Heart left ventricle (tissue), 13 donors: Measurements from ENCODE around the gene CDK19.

Experiments used
- POLR2A ChIP-seq, 2 donors: fragments of 450-650 bp; IDR thresholded peaks; one replicate each; pipeline ENCODE4 v1.6.1; 2017; ENCODE audit warnings: antibody characterized with exemption in 2 of 2, mild to moderate bottlenecking in 2 of 2, moderate library complexity in 2 of 2
- TF ChIP-seq, protein P1 (sequence below), 12 donors: fragments of 200-600 bp; sonication (generic) in 4 of 12; IDR thresholded peaks; one replicate each; pipeline versions ENCODE4 v1.5.0 to v1.8.0; 2018 to 2022; ENCODE audit warnings: antibody characterized with exemption in 12 of 12, mild to moderate bottlenecking in 5 of 12
- donor health status: ischemic (EF 13 %, LVEDD 7.1; RV severe dilation, severe dysfunction).
- donor health status: DM: no; HTN: yes; CAD: no.
- donor health status: DM: no; HTN: no; CAD: no.
- donor health status: ischemic (EF 25% LVEDD 6.9; RV normal size, moderate dysfunction).
- donor health status: ischemic (EF 25% LVEDD 5.7; RV mildly dilated, moderate dysfunction).
- donor health status: ischemic (EF 35%, LVEDD 5.7; RV mildly dilated, moderate dysfunction).
- donor health status: nonischemic (EF 11% LVEDD 7.7; RV severe dilation, severe dysfunction).
- donor health status: DM: yes; HTN: yes; CAD: no.
- donor health status: PGD.
- donor health status: ischemic (EF 29% LVEDD 5.4; RV normal size, mild dysfunction).
- donor health status: nonischemic (EF 23%, LVEDD 6.1; RV moderate dilation, normal function).

GRCh38 chr6:110708295-110708950 is 106.8 kb downstream of the CDK19 start:
- no peak for TF ChIP-seq POLR2A (IDR thresholded peaks at IDR 0.05)
- TF ChIP-seq, protein P1, sequence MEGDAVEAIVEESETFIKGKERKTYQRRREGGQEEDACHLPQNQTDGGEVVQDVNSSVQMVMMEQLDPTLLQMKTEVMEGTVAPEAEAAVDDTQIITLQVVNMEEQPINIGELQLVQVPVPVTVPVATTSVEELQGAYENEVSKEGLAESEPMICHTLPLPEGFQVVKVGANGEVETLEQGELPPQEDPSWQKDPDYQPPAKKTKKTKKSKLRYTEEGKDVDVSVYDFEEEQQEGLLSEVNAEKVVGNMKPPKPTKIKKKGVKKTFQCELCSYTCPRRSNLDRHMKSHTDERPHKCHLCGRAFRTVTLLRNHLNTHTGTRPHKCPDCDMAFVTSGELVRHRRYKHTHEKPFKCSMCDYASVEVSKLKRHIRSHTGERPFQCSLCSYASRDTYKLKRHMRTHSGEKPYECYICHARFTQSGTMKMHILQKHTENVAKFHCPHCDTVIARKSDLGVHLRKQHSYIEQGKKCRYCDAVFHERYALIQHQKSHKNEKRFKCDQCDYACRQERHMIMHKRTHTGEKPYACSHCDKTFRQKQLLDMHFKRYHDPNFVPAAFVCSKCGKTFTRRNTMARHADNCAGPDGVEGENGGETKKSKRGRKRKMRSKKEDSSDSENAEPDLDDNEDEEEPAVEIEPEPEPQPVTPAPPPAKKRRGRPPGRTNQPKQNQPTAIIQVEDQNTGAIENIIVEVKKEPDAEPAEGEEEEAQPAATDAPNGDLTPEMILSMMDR (IDR thresholded peaks at IDR 0.05), result no peak
